HG03565 (cell line): ENCODE data around the gene GPHN.
"Not testable (repeated sequence)": the region's sequence is repeated elsewhere in the genome, so short reads cannot be mapped to it uniquely, and the experiment has no call there.

Experiments
- ATAC-seq: cut with Tn5 transposase; IDR thresholded peaks from one replicate; pipeline ENCODE4 v1.9.1; 2021; ENCODE audit warnings: mild to moderate bottlenecking, moderate library complexity; ENCODE audit not compliant: unreplicated experiment

The GPHN gene

GRCh38 chr14:67016856-67017255, 508.9 kb downstream of the GPHN start:
- ATAC-seq = no peak

GRCh38 chr14:67018720-67019119, 510.8 kb downstream of the GPHN start:
- ATAC-seq = peak; percentile 59

DNA sequence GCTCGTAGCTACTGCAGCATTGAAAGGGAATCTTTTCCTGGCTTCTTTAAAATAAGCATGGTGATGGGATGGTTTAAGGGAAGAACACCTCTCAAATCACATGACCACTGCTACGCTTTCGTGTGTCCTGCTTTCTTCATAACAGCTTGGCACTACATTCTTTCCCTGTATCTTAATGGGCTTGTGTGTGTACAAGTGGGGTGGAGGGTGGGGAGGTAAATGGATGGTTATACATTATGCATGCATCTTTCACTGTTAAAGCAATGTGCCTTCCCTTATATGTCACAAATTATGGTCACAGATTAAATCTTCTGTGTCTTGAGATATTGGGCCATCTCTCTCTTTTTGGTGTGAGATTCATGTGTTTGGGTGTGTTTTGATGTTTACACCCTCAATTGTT, 511.8 kb downstream of the GPHN start:
- ATAC-seq = no peak

- ATAC-seq = no peak
Measured at GRCh38 chr14:67031920-67032774, 524.2 kb downstream of the GPHN start.

- ATAC-seq = no peak
Measured at GRCh38 chr14:67045440-67045839, 537.5 kb downstream of the GPHN start.

DNA sequence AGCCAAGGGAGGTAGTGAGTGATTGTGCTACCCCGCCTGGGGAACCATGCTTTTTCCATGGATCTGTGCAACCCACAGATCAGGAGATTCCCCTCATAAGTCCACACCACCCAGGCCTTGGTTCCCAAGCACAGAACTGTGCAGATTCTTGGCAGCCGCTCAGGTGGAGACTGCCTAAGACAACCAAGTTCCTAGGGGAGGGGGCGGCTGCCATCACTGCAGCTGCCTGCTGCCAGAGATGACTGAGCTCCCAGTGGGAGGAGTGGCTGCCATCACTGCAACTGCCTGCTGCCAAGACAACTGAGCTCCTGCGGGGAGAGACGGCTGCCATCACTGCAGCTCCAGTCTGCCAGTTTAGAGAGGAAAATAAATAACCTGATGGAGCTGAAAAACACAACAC, 542.9 kb downstream of the GPHN start:
- ATAC-seq = no peak

DNA sequence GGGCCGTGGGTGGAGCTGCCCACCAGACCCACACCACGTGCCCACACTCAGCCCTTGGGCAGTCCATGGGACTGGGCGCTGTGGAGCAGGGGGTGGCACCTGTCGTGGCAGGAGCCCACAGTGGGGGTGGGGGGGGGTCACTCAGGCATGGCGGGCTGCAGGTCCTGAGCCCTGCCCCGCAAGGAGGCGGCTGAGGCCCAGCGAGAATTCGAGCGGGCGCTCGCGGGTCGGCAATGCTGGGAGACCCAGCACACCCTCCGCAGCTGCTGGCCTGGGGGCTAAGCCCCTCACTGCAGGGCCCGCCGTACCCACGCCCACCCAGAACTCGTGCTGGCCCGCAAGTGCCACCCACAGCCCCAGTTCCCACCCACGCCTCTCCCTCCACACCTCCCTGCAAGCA, 548.7 kb downstream of the GPHN start:
- ATAC-seq = no peak

- no peak for ATAC-seq
Measured at GRCh38 chr14:67059596-67059995, 551.6 kb downstream of the GPHN start.

- no peak for ATAC-seq
Measured at GRCh38 chr14:67060546-67060945, 552.6 kb downstream of the GPHN start.

- not testable (repeated sequence) for ATAC-seq
Measured at GRCh38 chr14:67067070-67067814, 559.3 kb downstream of the GPHN start.

DNA sequence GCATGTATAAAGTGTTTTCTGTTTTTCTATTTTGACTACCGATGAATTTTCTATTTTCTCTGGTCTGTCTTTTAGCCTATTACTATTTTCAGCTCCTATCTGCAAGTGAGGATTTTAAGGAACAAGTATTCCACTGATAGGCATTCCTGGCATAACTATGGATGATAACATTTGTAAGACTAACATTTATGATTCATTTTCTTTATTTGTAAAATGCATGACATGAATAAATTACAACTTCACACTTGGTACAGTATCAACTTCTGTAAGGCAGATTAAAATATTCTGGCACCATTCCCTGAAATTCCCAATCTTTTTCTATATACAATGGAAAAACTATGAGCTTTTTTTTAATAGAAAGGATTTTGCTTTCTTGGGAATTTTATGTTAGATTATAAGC, 560.3 kb downstream of the GPHN start:
- no peak for ATAC-seq

DNA sequence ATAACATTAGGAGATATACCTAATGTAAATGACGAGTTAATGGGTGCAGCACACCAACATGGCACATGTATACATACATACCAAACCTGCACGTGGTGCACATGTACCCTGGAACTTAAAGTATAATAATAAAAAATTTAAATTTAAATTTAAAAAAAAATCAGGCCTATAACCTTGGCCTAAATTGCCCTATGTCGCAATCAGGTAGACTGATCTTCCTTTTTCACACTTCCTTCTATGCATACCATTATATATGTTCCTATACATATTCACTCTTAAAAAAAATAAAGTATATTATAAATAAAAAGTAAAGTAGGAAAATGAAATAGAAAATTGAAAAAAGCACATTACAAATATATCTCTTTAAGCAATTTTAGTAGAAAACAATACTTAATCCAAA, 563.6 kb downstream of the GPHN start:
- ATAC-seq = no peak

- ATAC-seq = no peak
Measured at GRCh38 chr14:67077921-67078320, 570.0 kb downstream of the GPHN start.

DNA sequence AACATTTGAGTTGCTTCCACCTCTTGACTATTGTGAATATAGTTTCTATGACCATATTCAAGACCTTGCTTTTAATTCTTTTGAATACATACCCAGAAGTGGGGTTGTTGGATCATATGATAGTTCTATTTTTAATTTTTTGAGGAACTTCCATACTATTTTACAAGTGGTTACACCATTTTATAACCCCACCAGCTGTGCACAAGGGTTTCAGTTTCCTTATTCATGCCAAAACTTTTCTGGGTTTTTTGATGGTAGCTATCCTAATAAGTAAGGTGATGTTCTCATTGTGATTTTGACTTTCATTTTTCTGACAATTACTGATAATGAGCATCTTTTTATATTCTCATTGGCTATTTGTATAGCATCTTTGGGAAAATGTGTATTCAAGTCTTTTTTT, 571.9 kb downstream of the GPHN start:
- ATAC-seq = no peak

DNA sequence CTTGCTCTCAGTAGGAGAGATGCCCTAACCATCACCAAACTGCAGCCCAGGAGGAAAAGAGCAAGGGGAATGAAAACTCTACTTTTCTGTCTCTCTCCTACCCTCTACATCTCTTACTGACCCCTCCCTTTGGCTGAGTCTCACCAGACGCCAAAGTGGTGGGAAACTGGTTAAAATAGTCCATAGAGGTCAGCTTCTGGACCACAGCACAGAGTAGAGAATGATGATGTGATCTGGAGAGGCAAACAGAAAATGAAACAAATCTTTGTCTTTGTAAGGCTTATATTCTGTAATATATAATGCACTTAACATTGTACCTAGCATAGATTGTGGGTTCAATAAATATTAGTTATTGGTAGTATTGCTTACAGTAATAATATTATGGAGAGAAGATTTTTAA, 600.3 kb downstream of the GPHN start:
- ATAC-seq = no peak

DNA sequence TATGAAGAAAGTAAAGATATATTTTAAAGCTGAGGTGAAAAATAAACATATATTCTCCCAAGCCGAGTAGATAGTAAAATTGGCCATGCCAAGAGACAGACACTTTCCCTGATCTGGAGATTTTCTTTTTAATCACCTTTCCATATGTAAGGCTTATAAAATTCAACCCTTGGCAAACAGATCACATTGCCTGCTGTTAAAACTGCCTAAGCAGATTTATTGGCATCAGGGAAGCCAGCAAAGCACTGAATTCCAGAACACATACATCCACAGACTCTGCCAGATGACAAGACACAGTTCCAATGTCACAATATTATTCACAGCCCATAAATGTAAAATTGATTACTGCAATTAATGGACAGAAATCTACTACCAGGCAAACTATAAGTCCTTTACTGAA, 603.1 kb downstream of the GPHN start:
- no peak for ATAC-seq

DNA sequence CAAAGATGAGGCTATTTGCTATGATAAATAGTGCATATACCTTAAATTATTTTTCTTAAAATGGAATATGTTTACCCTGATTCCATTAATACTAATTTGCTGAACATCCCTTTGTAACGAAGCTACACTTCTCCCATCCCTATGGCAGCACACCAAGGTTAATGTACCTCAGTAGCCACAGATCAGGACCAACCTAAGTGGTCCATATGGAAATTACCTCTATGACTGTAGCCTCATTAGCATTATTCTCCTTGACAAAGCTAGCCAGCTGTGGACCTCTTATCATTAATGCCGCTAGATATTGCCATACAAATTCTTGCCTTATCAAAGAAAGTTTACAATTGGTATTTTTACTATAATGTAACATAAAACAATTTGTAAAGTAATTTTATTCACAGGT, 604.4 kb downstream of the GPHN start:
- no peak for ATAC-seq

DNA sequence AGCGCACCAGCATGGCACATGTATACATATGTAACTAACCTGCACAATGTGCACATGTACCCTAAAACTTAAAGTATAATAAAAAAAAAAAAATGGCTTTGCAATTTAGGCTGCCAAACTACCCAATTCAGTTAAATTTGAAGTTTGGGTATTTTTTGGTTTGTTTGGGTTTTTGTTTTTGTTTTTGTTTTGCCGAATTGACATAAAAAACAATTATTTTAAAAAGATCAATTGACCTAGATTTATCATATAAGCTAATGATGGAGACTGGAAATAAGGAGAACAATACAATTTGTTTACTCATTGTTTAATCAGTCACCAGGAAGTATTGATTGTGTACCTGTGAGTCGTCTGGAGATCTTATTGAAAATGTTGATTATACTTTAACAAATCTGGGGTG, 619.2 kb downstream of the GPHN start:
- no peak for ATAC-seq

DNA sequence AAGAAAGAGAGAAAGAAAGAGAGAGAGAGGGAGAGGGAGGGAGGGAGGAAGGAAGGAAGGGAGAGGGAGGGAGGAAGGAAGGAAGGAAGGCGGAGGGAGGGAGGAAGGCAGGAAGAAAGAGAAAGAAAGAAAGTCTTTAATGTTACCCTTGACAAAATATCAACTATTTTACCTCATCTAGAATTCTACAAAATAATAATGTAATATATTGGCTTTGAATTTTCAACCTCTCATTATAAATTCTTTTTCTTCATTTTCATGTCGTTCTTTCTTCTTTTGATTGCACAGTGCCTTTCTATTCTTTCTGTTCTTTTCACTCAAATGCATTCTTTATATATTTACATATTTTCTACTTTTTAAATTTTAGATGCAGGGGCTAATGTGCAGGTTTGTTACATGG, 621.8 kb downstream of the GPHN start:
- ATAC-seq = no peak

- ATAC-seq = no peak
Measured at GRCh38 chr14:67131691-67132090, 623.7 kb downstream of the GPHN start.

GRCh38 chr14:67133144-67133543, 625.2 kb downstream of the GPHN start:
- no peak for ATAC-seq
